NT2/D1 (cell line): ENCODE data around the gene RPS6KA5.
"Not testable (repeated sequence)": the region's sequence is repeated elsewhere in the genome, so short reads cannot be mapped to it uniquely, and the experiment has no call there.

Source experiments
- DNase-seq: peaks from one replicate; pipeline ENCODE4 v3.0.0-alpha.2; 2011; ENCODE audit warnings: low read depth, low spot score
- H3K27me3 ChIP-seq: 2 replicates; pipeline ENCODE4 v1.6.0; 2011; ENCODE audit warnings: mild to moderate bottlenecking; ENCODE audit not compliant: insufficient read length, insufficient read depth
- H3K36me3 ChIP-seq: 2 replicates; pipeline ENCODE4 v1.6.1; 2011; ENCODE audit warnings: mild to moderate bottlenecking, low read length, mixed read lengths; ENCODE audit not compliant: insufficient read depth, insufficient read length
- H3K4me1 ChIP-seq: 2 replicates; pipeline ENCODE4 v1.5.1; 2011; ENCODE audit not compliant: insufficient read depth, insufficient read length
- H3K4me3 ChIP-seq: 2 replicates; pipeline ENCODE4 v1.5.1; 2011; ENCODE audit warnings: low read depth; ENCODE audit not compliant: insufficient read length
- H3K9ac ChIP-seq: 2 replicates; pipeline ENCODE4 v1.6.0; 2011; ENCODE audit warnings: low read depth; ENCODE audit not compliant: insufficient read length
- H3K9me3 ChIP-seq: 2 replicates; pipeline ENCODE4 v1.5.1; 2011; ENCODE audit warnings: mild to moderate bottlenecking, low read length; ENCODE audit not compliant: insufficient read depth
- SUZ12 ChIP-seq: IDR thresholded peaks from 2 replicates; pipeline ENCODE4 v1.6.1; 2011; ENCODE audit not compliant: insufficient read length, insufficient read depth; ENCODE audit errors: extremely low read depth
- YY1 ChIP-seq: IDR thresholded peaks from 2 replicates; pipeline ENCODE4 v1.6.1; 2011; ENCODE audit not compliant: insufficient read length, insufficient read depth
- ZNF274 ChIP-seq: IDR thresholded peaks from 2 replicates; pipeline ENCODE4 v1.6.1; 2011; ENCODE audit warnings: mild to moderate bottlenecking, low read depth, low read length

Gene RPS6KA5

DNA sequence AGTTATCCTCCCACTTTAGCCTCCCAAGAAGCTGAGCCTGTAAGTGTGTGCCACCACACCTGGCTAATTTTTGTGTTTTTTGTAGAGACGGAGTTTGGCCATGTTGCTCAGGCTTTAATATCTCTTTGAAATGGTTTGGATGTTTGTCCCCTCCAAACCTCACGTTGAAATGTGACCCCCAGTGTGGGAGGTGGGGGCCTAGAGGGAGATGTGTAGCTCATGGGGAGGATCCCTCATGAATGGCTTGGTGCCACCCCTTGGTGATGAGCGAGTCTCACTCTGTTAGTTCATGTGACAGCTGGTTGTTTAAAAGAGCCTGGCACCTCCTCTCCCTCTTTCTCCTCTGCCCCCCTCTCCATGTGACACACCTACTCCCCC, 220.6 kb downstream of the RPS6KA5 start:
- H3K36me3 ChIP-seq: no peaks in the 10 kb centered on the region
- no peak for TF ChIP-seq ZNF274
- TF ChIP-seq SUZ12: no peak
- no peak for TF ChIP-seq YY1
- no peak overlapping the region for H3K4me3 ChIP-seq
- no peaks in the 10 kb centered on the region for H3K27me3 ChIP-seq
- no peaks in the 10 kb centered on the region for H3K4me1 ChIP-seq
- no peaks in the 10 kb centered on the region for H3K9me3 ChIP-seq
- H3K9ac ChIP-seq: no peak overlapping the region
- no peak for DNase-seq

DNA sequence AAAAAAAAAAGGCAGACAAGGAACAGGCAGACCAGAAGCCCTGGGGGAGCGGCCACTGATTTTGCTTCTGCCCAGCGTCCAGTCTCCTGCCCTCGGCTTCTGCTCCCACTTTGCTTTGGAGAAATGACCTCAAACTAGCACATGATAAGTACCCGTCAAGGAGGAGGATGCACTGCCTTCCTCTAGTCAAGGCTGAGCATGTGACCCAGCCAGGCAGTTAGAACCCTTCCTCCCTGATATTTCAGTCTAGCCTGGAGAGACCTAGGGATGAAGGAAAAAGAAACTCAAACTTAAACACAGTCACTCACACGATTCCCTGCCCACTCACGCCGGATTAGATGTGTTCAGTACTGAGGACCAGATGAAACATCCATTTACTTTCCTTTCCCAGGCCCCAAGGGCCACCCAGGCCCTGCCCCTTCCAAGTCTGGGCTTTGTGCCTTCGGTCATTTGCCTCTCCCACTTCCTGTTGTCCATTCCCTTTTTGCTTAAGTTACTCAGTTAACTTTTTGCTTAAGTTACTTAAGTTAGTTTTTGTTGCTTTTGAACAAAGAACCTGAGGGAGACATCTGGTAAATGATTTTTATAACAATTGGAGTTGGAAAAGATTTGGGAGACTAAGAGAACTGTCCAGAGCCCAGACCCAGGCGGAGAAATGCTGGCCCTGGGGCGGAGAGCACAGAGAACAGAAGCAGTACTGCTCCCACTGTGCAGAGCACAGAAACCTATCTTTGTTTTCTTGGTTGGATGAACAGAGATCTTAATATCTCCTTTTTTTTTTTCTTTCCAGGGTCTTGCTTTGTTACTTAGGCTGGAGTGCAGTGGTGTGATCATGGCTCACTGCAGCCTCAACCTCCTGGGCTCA, 221.2 kb downstream of the RPS6KA5 start:
- no peak for DNase-seq
- TF ChIP-seq SUZ12: no peak
- no peak overlapping the region for H3K4me3 ChIP-seq
- no peaks in the 10 kb centered on the region for H3K9me3 ChIP-seq
- H3K27me3 ChIP-seq: no peaks in the 10 kb centered on the region
- H3K36me3 ChIP-seq: no peaks in the 10 kb centered on the region
- no peak overlapping the region for H3K9ac ChIP-seq
- no peaks in the 10 kb centered on the region for H3K4me1 ChIP-seq

DNA sequence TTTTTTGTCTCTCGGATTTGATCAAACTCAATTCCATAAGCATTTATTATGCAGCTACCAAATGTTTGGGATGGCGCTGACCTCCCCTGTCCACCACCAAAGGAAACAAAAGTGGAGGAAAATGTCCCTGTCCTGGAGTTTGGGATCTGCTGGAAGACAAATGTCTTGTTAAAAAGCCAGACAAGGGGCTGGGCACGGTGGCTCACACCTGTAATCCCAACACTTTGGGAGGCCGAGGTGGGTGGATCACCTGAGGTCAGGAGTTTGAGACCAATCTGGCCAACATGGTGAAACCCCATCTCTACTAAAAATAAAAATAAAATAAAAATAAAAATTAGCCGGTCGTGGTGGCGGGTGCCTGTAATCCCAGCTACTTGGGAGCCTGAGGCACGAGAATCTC, 221.9 kb downstream of the RPS6KA5 start:
- H3K36me3 ChIP-seq, DNase-seq, H3K9me3 ChIP-seq, H3K4me3 ChIP-seq, H3K9ac ChIP-seq, H3K4me1 ChIP-seq, H3K27me3 ChIP-seq: not testable (repeated sequence)

- Histone ChIP-seq H3K27me3 (no peaks in the 10 kb centered on the region), H3K4me1 (no peaks in the 10 kb centered on the region), H3K4me3 (no peak overlapping the region), H3K9ac (no peak overlapping the region), H3K9me3 (no peaks in the 10 kb centered on the region), H3K36me3 (no peaks in the 10 kb centered on the region)
- DNase-seq: no peak
- no peak for TF ChIP-seq SUZ12
- no peak for TF ChIP-seq YY1
- no peak for TF ChIP-seq ZNF274
These were observed 223.1 kb downstream of the RPS6KA5 start for GRCh38 chr14:90837355-90837754.

- H3K4me3 ChIP-seq: no peak overlapping the region
- no peaks in the 10 kb centered on the region for H3K4me1 ChIP-seq
- H3K9ac ChIP-seq: no peak overlapping the region
- H3K27me3 ChIP-seq: no peaks in the 10 kb centered on the region
- TF ChIP-seq ZNF274: no peak
- TF ChIP-seq YY1: no peak
- TF ChIP-seq SUZ12: no peak
- DNase-seq: no peak
- H3K36me3 ChIP-seq: no peaks in the 10 kb centered on the region
- no peaks in the 10 kb centered on the region for H3K9me3 ChIP-seq
These were observed 223.8 kb downstream of the RPS6KA5 start for GRCh38 chr14:90836692-90837063.

DNA sequence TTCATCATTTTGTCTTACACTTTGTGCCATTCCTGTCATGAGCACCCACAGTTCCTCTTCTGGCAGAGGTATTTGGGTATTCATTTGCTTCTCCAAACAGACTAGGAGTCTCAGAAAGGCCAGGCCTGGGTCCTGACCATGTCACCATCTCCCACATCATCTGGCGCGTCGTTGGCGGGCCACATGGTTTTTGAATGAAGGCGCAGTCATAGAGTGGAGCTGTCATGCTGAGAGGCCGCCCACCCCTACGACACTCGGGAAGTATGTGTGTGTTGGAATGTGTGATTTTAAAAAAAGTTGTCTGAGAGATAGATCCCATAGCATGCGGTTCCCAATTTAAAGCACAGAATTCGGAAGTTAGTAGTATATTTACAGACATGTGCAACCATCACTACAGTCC, 228.6 kb downstream of the RPS6KA5 start:
- H3K4me1 ChIP-seq: no peaks in the 10 kb centered on the region
- no peak for DNase-seq
- H3K9ac ChIP-seq: no peak overlapping the region
- H3K36me3 ChIP-seq: no peaks in the 10 kb centered on the region
- no peaks in the 10 kb centered on the region for H3K9me3 ChIP-seq
- H3K4me3 ChIP-seq: no peak overlapping the region
- TF ChIP-seq ZNF274 (no peak), SUZ12 (no peak), YY1 (no peak)
- H3K27me3 ChIP-seq: peaks cover 18% of the 10 kb centered on the region

- no peak overlapping the region for H3K9ac ChIP-seq
- TF ChIP-seq ZNF274 (no peak), YY1 (no peak), SUZ12 (no peak)
These were observed 229.3 kb downstream of the RPS6KA5 start for GRCh38 chr14:90830931-90831701.

More at GRCh38 chr14:90830931-90831701, 229.3 kb downstream of the RPS6KA5 start:
- Histone ChIP-seq H3K9me3 (no peaks in the 10 kb centered on the region), H3K4me1 (no peaks in the 10 kb centered on the region), H3K27me3 (peaks cover 18% of the 10 kb centered on the region), H3K4me3 (no peak overlapping the region), H3K36me3 (no peaks in the 10 kb centered on the region)
- no peak for DNase-seq
